Esophagus squamous epithelium (tissue), 4 donors: ENCODE data around the gene SEMA5A.

ENCODE experiments used
- CTCF ChIP-seq, 6 experiments: fragments of 450-650 bp in 4 of 6; fragments of 200-600 bp in 2 of 6; sonication (generic) in 2 of 6; IDR thresholded peaks; one replicate each; pipeline ENCODE4 v1.5.1; 2016 to 2019; ENCODE audit warnings: antibody characterized with exemption in 6 of 6, mild to moderate bottlenecking in 4 of 6, moderate library complexity in 4 of 6
- POLR2A ChIP-seq, 4 donors: fragments of 450-650 bp; IDR thresholded peaks; one replicate each; pipeline ENCODE4 v1.6.1; 2017; ENCODE audit warnings: antibody characterized with exemption in 4 of 4, mild to moderate bottlenecking in 4 of 4, moderate library complexity in 3 of 4

GRCh38 chr5:9302218-9302617, 243.7 kb downstream of the SEMA5A start:
- no peak for TF ChIP-seq POLR2A (IDR thresholded peaks at IDR 0.05)
- TF ChIP-seq CTCF (IDR thresholded peaks at IDR 0.05) = no peak
